Stimulated activated CD4-positive, alpha-beta T cell treated with anti-CD3 and anti-CD28 coated beads, Interleukin-12 subunit alpha, Interleukin-12 subunit beta, amount 100 ng/mL, for 24 hours (primary cell): ENCODE measurements around the gene TRMO.

Experiments
- DNase-seq, 2 experiments: peaks; one replicate each; pipeline ENCODE4 v3.0.0-alpha.2; 2020; ENCODE audit warnings: low read depth in 2 of 2

TRMO gene

DNA sequence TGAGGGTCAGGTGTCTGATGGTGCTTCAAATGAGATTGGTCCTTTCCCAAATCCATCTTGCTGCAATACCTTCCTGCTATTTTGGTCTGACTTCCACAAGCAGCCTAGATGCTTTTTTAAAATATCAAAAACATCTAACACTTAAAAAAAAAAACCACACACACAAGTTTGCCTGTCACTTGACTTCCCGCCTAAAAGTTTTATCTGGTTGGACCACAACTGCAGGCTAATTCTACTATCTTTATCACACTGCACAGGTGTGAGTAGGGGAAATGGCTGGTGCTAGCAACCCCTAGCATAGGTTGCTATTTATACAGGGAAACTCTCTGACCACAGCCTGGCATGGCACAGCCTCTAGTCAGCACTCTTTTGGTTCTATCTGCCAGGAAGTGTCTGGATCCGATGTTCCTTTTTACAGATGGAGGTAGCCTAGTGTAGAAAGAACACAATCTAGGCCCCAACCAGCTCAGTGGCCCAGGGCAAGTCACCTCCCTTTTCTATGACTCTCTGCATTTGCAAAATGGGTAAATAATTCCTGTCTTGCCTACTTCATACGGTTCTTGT lies 15.9 kb upstream of the TRMO start, which contains the start of gene HEMGN:
HEMGN (minus strand) TSS at position 92 of the 564 bp plus-strand sequence; CDS start at position 56, 36 bp downstream.
- peak in 1 of 2 experiments; percentile 6 for DNase-seq

DNA sequence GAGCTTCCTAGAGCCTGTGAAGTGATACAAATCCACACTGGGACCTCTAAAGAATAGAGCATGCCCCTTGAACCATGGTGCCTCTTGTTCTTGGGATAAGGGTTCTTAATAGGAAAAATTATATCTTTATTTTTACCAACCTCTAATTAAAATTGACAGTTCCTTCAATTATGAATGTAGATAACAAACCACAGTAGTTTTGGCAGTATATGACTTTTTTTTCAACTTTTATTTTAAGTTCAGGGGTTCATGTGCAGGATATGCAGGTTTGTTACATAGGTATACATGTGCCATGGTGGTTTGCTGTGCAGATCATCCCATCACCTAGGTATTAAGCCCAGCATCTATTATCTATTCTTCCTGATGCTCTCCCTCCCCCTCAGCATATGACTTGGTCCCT lies 14.7 kb upstream of the TRMO start:
- DNase-seq: no peak

DNA sequence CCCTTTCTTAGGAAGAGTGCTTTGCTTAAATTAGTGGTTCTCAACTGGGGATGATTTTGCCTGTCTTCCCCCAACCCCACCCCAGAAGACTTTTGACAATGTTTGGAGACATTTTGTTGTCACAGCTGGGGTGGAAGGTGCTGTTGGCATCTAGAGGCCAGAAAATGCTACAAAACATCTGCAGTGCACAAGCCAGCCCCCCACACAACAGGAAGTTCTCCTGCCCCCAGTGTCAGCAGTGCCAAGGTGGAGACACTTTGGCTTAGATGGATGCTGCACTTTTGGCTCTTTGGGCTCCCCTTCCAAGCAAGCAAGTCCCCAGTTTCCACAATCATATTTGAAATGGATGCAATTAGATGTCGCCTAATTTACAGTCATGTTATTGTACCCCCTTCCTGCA lies 13.0 kb upstream of the TRMO start:
- DNase-seq: no peak

DNA sequence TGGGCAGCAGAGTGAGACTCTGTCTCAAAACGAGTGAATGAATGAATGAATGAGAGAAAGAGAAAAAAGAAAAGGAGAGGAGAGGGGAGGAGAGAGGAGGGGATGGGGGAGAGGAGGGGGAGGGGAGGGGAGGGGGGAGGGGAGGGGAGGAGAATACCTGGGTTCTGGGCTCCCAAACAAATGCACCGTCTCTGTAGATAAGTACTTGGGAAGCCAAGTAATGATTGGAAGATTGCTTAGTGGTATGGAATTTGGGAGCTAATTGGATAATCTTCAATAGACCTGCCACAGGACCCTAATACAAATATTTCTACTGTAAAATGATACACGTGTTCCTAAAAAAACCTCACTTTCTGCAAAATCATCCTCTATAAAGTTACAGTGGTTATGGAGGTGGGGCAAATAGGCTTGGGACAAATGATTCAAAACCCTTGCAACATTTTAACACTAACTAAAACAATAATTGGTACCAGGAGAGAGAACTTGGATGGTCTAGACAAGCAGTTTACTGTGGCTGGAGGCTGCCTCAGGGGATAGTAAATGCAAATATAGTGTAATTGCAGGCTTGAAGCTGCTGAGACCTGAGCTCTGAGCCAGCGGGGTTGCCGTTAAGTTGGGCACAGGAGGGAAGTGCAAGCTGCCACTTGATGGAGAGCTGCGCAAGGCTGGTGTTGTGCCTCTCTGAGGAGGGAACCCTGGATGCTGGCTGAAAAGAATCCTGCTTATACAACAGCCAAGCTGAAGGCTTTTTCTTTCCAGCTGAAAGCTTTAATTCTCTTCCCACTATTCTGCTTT lies 12.2 kb upstream of the TRMO start:
- no peak for DNase-seq

DNA sequence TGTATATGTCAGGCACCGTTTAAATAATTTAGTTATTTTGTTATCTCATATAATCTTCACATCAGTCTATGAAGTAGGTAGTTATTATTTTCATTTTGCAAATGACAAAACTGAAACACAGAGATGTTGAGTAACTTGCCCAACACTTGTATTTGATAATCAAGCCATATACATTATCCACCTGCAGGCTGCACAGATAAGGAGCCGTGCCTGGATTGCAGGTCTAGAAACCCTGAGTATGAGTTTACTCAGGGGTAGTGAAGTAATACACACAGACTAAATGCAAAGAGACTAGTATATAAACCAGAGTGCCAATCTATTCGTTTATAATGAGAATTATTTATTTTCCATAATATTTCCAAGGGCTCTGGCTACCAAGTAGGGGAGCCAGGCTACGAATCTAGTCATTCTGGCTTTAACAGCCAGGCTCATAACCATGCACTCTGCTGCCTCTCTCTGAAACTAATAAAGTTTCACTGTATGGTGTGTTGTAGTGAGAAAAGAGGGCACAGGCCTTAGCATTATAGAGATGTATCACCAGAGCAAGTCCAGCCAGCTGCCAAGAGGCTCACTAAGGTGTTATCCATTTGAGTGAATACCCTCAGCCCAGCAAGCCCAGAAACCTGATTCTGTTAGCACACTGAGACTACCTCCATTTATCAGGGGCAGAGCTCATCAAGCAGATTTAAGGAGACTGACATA lies 11.1 kb upstream of the TRMO start:
- DNase-seq: no peak

DNA sequence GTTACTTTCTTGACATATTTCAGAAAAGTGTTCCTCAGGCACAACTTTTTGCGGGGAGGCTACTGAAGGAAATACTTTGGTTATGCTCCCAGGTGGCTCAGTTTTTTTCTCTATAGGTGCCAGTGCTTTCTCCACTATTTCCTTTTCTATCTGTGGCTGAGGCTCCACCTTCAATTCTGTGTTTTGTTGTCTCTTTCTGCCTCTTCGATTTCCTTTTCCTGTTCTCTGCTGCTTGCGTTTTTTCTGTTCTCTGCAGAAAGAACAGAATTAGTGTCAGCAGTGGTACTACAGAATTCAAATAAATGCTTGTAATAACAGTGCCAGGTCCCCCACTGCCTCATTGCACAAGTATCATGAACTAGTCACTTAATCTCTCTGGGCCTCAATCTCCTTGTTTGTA lies 8.7 kb upstream of the TRMO start:
- DNase-seq: no peak

DNA sequence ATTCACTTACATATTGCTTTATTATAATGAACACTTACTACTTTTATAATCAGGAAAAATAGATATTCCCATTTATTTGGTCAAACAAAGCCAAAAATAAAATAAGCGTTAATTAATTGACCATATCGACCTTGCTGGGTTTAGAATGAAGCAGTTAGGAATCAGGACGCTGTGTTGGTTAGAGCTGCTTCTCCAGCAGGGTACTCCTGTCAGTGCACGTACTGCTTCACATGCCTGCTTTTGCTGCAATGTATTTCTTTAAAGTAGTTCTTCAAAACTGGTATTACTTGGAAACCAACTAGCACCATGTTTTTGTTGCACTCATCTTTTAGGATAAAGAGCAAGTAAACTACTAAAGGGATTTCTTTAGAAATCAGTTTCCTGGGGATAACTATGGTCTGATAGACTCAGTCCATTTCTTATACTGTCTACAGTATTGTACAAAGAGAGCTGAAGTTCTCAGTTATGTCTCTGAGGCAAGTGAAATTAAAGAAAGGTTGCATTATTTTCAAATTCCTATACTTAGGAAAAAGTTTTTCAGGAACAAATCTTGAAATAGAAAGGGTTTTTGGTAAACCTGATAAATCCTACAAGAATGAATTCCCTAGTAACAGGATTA lies 6.8 kb upstream of the TRMO start:
- DNase-seq: no peak

DNA sequence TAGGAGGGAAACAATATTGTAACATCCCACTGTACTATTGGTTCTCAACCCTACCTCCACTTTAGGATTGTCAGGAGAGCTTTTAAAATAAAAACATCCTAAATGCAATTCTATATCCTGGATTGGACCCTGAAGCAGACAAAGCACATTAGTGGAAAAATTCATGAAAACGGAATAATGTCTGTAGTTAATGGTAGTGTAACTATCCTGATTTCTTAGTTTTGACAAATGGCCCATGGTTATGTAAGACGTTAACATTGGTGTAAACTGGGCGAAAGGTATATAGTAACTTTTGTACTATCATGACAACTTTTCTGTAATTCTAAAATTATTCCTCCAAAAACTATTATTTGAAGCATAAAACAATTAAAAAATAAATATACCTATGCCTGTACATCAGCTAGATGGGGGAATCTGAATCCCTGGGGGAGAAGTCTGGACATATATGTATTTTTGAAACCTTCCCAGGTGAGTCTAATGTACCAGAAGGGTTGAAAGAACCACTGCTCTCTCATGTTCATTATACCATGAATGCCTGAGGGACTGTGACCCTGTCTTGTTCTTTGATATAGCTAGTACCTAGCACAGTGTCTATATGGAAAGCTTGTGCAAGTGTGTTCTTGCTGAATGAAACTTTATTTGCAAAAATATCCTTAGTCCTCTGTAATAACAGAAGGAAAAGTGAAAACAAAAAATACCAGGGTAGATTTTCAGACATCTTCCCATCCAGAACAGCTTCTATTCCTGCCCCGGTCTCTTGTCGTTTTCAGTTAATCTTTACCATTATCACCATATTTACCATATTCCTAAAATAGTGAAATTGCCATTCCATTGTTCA lies 3.4 kb upstream of the TRMO start:
- no peak for DNase-seq

DNA sequence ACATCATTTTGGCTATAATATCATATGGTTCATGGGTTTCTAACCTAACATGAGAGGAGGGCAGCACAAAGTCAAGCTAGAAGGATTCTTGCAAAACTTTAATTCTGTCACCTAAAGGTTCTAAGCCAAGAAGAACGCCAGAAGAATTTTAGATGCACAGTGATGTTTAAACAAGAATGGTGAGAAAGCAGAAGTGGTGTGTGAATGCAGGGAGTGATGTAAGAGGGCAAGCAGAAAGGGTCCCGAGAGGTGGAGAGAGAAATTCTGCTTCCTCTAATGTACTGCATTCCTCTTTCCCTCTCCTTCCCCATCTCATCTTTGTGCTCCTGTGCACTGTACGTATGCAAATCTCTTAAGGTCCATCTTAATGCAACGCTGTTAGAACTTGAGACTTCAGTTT lies 2.1 kb upstream of the TRMO start:
- DNase-seq: no peak

DNA sequence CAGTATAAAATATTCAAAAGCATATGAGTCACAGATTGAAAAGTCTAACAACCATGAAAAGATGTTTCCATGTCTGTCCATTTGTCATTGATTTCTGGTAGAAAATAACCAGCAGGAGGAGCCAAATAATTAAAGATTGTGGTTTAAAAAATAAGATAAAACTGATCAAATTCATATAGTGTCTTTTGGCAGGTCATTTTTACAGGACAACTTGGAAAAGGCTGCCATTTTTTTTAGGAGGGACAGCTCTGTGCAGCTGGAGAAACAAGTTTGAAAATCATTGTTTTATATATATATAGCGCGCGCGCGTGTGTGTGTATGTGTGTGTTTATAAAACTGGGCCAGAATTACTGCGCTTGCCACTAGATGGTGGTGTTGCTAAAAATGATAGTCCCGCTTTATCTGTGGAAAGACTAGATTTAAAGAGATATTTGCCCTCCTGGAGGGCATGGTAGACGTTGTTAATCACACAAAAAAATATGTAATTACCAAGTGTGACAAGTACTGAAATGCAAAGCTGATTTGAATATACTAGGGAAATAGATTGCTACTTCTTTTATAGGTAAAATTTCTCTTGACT lies 1.3 kb upstream of the TRMO start:
- peak; percentile 47 to 68 for DNase-seq

DNA sequence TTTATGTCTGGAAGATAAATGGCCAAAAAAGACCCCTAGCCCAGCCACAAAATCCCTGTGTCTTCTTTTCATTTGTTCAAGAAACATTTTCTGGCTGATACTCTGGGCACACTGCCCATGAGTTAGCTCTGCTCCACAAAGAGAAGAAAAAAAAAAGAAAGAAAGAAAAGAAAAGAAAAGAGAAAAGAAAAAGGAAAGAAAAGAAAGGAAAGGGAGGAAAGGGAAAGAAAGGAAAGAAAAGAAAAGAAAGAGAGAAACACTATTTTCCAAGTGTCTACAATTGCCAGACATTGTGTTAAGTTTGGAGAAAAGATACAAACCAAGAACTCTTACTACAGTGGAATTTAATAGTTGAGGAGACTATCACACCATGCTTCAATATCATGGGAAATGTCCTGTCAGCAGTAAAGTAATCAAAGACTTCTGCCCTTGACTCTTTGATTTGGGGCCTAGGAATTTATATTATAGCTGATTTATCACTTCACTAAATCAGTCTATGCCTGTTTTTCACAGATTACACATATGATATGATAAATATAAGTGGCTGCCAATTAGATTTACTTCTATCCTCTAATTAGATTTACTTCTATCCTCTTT lies 3.0 kb downstream of the TRMO start:
- no peak for DNase-seq

DNA sequence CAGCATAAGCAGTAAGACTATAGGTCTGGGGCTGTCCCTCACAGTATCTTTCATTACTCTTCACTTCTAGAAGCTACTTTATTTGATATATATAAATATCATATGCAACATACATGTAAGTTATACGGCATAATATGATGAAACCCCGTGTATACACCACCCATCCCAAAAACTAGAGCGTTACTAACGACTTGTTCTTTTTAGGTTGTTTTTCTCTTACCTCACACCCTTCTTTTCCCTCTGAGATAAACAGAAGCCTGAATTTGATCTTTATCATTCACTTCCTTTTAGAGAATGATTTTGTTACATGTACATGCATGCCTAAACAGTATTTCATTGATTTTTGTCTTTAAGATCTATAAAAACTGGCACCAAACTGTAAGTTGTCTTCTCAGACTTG lies 3.7 kb downstream of the TRMO start:
- DNase-seq: no peak

DNA sequence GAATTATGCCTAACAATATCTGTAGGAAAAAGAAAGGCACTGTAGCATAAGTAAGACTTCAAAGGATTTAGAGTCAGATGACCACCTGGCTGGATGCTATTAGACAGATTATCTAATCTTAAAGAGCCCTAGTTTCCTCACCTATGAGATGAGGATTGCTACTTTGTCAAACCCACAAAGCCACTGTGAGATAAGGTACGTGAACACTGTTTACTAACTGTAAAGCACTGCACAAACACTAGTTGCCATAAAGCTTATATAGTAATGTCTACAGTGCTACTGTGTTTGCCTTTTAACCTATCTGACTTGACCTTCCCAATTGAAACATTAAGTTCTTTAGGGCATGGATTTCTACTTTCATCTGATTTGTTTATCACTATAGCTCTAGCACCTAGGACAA lies 10.3 kb downstream of the TRMO start:
- no peak for DNase-seq

DNA sequence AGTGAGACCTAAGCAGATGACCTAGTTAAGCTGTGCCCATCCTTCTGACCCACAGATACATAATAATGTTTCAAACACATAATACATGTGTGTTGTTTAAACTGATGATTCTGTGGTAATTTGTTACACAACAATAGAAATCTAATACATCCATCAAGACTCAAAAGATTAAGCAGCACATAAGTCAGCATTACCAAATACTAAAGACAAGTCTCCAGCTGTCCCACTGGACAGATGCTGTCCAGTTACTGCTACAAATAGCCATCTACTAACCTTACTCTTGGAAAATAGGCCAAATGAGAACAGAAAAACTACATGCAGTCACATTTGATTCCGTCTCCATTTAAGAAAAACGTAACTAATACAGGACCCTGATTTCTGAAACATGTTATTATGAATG lies 10.8 kb downstream of the TRMO start:
- DNase-seq: no peak

DNA sequence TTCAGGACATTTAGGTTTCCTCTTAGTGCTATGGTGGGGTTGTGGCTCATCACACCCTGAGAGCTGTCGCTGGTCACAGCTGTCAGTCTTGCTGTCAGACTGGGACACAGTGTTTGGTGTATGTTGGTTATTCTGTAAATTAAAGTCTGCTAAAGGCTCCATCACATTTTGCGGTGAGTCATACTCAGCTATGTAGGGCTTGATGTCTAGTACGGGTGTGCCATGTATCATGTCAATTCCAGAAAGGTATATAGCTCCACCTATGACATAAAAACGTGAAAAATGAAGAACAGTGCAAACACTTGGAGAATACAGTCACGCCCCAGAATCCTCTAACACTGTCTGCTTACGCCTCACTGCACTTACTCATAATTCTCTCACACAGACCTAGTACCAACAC lies 11.9 kb downstream of the TRMO start:
- no peak for DNase-seq

DNA sequence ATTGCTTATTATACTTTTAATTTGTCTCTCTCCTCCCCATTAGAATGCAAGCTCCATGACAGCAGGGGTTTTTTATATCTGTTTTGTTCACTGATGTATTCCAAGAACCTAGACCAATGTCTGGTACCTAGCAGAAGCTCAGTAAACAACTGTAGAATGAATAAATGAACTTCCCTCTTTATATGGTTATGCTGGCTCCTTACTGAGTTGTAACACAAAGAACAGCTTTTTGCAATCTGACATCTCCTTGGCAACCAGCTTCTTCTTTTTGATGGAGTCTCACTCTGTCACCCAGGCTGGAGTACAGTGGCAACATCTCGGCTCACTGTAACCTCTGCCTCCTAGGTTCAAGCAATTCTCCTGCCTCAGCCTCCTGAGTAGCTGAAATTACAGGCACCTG lies 13.6 kb downstream of the TRMO start:
- no peak for DNase-seq

DNA sequence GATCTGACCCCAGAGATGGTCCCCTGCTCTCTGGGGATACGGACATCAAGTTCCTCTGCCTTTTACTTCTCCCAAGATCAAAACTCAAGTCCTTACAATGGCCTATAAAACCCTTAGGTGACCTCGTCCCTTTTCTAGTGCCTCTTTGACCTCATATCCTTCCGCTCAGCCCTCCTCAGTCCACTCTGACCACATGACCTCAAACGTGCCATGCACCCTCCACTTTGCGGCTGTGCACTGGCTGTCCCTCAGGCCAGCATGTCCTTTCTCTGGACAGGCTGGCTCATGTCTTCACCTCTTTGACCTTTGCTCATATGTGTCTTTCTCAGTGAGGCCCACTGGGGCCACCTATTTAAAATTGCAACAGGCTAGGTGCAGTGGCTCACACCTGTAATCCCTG lies 14.7 kb downstream of the TRMO start:
- no peak for DNase-seq

DNA sequence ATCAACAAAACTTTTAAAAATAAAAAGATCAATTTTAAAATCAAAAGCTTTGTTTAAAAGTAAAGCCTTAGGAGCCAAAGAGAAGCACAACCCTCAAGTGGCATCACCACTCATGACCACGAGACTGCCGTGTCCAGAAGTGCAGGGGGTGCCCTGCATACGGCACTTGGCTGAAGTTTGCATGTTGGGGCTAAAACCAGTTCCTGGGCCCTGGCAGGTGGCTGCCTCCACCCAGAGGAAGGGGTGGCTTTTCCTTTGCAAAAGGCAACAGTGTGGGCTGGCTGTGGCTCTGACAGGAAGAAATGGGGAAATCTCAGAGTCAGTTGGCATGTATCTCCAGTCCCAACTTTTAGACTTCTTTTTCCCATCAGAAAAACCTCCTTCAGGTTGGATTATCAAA lies 15.3 kb downstream of the TRMO start:
- DNase-seq: no peak

DNA sequence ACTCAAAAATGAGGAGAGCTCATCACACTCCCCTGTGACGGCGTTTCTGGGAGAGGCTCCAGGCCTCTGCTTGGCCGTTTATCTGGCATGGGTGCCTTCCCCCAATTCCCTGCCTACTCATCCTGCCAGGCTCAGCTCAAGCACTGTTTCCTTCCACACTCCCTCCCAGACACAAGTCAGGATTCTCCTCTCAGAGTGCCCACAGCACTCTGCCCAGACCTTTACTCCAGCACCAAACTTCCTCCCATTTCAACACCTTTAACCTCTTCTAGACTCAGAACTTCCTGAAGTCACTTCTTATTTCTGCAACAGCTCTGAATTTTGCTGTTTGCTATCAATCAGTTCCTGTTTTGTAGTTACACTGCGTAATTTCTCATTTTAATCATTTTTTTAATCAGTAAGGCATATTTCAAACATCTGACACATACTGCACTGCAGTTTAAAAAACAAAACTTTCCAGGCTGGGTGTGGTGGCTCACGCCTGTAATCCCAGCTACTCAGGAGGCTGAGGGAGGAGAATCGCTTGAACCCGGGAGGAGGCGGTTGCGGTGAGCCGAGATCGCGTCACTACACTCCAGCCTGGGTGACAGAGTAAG lies 16.0 kb downstream of the TRMO start:
- no peak for DNase-seq

DNA sequence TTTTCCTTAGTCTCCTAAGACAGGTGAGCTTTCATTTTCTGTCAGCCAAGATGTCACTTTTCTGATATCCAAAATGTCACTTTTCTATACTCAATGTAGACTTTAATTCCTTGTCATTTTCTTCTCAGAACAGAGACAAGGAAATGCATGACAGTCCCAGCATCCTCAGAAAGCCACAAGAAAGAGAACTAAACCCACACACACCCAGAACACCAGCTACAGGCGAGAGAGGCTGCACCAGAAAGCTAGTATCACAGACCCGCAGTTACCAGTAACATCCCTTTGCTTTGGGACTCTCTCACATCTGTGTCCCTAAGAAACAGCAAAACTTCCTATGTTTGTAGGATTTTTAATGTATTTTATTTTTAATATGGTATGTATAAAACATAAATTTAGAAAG lies 17.1 kb downstream of the TRMO start:
- peak in 1 of 2 experiments; percentile 26 for DNase-seq
